ENCODE results near the gene ZBTB40.

The ZBTB40 gene

DNA sequence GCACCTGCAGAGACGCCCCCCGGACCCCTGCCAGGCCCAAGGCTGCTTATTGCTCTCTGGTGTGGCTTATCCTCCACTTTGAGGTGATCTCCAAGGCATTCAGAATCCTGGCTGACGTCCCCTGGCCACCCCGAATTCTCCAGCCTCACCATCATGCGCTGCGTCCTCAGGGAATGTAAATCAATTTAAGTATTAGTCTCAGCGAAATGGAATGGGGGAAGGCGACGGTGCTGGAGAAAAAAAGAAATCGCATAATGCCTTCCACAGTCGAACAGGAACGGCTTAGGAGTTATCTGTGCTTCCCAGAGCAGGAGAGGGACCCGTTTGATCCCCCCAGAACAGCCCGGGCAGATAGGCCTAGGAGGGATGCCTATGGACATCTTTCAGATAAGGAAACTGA lies 114.5 kb downstream of the ZBTB40 start:
- DNase-seq = no peak

DNA sequence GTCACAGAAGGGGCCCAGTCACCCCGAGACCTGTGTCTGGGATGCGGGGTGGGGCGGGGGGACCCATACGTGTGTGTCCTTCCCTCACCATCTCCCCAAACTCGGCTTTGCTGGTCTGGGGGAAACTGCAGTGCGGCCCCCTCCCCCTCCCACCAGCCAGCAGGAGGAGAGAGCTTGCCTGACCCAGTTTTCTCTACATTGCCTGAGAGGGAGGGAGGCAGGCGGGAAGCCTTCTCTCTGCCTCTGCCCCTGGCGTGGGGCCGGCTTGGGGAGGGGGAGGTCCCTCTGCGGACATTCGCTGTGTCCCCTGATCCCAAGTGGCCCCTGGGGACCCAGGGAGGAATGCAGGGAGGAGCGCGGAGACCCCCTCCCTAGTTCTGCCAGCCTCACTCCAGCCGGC lies 115.5 kb downstream of the ZBTB40 start:
- no peak for DNase-seq

DNA sequence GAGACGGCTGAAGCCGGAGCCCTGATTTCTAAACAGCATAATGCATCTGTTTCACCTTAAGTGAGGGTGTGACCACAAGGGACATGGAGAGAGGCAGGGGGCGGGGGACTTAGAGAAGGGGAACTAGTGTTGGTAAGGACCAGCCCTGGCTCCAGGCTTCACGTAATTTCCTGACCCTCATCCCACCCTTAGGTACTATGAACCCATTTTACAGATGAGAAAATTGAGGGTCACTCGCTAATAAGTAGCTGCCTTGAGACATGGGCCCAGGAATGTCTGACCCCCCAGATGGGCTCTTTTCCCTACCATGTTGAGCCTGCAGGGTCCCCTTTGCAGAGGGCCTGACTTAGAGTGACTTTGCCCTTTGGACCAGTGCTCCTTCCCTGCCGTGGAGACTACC lies 116.3 kb downstream of the ZBTB40 start:
- DNase-seq = no peak

DNA sequence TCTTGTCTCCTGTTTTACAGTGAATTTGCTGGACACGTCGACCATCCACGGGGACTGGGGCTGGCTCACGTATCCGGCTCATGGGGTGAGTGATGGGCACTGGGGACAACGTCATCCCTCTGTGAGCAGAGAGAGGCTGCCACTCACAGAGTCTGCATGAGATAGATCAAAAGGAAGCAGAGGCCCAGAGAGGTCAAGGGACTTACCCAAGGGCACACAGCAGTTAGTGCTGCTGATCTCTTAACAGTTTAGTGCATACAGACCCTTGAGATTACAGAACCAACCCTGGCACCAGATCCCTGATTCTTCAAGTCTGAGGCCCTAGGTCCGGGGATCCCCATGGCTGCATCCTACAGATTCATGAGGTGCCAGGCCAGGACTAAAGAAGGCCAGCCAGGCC lies 117.6 kb downstream of the ZBTB40 start:
- DNase-seq = no peak

DNA sequence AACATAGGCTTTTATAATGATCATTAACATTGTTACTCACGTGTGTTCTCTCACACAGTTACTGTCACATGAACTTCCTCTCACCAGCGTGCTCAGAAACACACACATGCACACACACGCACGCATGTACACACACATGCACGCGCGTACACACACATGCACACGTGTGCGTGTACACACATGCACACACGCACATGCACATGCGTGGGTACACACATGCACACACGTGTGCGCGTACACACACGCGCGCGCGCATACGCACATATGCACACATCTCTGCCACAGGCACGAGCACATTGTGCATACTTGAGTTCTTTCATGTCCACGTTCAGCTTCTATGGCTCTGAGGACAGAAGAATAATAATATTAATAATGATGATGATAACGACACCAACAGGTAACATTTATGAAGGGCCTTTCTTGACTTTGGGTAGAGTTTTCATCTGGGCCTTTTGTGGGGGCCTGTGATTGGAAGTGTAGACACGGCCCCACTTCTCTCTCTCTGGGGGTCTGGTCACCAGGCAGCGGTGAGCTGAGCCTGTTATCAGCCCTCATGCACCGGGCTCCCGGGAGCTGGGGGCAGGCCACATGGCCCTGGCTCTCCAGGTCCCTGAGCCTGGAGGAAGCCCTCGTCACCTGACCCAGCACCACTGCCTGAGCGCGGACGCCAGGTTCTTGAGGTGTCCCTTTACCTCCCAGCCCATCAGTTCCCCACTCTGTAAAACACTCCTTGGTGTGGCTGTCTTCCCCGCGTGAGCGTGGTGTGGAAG lies 118.7 kb downstream of the ZBTB40 start:
- no peak for DNase-seq

DNA sequence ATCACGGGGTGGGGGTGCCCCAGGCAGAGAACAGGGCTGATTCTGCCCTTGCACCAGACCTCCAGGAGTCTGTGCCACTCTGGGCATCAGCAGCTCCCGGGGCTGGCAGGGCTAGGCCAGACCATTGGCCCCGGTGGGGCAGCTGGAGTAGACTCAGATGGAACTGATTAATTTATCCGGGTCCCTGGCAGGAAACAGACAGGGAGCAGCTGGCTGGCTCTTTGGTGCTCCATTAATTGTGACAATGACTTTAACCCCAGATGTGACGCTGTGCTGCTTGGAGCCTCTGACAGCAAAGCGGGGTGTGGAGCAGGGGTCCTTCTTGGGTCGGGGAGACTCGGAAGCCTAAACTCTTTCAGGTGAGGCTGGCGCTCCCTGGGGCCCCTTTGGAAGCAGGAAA lies 121.2 kb downstream of the ZBTB40 start:
- no peak for DNase-seq

DNA sequence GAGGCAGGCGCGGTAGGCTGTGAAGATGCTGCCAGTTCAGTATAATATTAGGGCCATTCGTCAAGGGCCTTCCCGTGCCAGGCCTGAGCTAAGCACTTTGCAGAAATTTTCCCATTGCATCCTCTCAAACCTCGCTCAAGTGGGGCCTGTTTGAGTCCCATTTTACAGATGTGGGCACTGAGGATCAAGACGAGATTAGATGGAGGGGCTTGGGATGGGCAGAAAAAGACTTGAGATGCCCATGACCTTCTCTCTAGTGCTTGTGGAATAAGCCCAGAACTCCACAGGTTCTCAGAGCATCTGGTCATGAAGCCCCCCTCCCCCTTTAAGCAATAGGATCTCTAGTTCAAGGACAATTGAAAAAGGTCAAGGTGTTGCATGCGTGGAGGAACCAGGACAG lies 121.6 kb downstream of the ZBTB40 start:
- no peak for DNase-seq

DNA sequence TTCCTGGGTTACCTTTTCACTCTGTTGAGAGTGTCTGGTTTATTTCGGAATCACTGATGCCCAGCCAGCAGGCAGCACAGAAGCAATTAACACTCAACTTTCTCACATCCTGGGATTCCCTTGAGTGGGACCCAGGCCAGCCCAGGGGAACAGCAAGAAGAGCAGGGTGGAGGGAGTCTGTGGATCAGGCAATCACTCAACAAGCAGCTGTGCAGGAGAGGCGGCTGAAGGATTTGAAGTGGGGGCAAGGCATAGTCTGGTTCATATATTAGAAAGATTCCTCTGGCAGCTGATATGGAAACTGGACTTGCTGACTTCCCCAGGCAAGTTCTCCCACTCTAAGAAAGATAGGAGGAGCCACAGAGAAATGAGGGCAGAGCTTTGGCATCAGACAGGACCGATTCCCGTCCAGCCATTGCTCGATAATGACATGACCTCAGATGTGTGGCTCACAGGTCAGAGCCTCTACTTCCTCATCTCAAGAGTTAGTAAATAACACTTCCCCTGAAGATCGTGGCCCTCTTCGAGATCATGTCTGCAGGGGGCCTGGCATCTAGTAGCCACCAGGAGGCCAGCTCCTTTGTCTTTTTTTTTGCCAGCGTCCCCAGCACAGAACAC lies 124.0 kb downstream of the ZBTB40 start:
- no peak for DNase-seq

DNA sequence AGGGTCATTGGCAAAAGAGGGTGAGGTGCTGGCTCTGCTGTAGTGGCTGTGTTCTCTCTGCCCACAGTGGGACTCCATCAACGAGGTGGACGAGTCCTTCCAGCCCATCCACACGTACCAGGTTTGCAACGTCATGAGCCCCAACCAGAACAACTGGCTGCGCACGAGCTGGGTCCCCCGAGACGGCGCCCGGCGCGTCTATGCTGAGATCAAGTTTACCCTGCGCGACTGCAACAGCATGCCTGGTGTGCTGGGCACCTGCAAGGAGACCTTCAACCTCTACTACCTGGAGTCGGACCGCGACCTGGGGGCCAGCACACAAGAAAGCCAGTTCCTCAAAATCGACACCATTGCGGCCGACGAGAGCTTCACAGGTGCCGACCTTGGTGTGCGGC lies 124.5 kb downstream of the ZBTB40 start:
- DNase-seq = no peak

DNA sequence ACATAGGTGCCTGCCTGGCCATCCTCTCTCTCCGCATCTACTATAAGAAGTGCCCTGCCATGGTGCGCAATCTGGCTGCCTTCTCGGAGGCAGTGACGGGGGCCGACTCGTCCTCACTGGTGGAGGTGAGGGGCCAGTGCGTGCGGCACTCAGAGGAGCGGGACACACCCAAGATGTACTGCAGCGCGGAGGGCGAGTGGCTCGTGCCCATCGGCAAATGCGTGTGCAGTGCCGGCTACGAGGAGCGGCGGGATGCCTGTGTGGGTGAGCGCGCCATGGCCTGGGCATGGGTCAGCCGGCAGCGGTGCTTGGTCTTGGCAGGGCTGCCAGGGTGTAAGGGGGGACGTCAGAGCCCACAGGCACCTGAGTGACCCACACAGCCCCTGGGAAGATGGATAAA lies 125.0 kb downstream of the ZBTB40 start:
- DNase-seq = no peak

DNA sequence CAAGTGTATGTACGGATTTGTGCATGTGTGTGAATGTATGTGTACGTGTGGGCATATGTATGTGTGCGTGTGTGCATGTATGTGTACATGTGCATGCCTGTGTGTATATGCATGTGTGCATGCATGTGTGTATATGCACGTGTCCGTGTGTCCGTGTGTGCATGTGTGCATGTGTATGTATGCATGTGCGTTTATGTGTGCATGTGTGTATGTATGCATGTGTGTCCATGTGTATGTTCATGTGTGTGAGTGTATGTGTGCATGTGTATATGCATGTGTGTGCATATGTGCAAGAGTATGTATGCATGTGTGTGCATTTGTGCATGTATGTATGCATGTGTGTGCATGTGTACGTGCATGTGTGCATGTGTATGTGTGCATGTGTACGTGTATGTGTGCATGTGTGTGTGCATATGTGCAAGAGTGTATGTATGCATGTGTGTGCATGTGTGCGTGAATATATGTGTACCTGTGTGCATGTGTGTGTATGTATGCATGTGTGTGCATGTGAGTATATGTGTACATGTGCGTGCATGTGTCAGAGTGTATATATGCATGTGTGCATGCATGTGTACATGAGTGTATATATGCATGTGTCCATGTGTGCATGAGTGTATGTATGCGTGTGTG lies 127.2 kb downstream of the ZBTB40 start:
- DNase-seq = no peak

DNA sequence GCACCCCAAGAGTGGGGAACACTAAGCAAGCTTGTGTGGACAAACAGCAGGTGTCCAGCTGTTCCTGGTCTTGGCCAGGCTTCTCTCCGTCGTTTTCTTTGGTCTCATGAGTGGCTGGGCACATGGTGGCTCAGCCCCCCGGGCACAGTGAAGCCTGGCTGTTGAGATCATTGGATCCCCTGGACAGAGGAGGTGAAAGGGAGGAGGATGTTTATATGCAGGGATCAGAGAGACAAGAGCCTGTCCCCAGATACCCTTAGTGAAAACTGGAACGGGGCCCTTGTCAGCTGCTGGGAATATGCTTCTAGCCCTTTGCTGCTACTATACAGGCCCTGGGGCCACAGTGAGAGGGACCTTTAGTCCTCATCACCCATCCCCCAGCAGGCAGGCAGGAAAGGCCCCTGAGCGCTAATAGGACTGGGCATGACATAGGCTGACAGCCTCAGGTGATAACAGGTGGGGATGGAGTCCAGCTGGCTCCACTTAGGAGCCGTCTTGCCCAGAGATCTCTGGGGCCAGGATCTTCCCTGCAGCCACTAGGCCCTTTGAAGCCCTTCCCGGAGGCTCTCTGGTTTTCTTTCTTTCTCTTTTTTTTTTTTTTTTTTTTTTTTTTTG lies 128.0 kb downstream of the ZBTB40 start:
- no peak for DNase-seq

Data from NCI-H1436 (cell line).